ENCODE results near the gene ADD3. TPM values are rescaled to one million over a fixed set of nuclear protein-coding genes. Genes with fewer than 3 reads are reported as not detected.

The ADD3 gene
- total and polyA plus RNA-seq, 2 of the 13 experiments (the other 11 are each of a cell fraction or from before 2014, with no cell fraction given): 44.7 to 57.5 TPM

- Histone ChIP-seq H3K4me3 (replicated peaks in 1 of 3; ENCODE audit: insufficient read depth in 1 of 3, low read depth in 2 of 3, low read length in 3 of 3) (no peak overlapping the region), H3K4me2 (ENCODE audit: low read depth, low read length) (no peak overlapping the region), H2AFZ (ENCODE audit: low read length) (no peak overlapping the region), H3K9ac (ENCODE audit: insufficient read depth, low read depth, low read length) (no peak overlapping the region), H3K27me3 (ENCODE audit: control insufficient read depth in 1 of 2, insufficient read depth in 2 of 2, low read length in 2 of 2) (no peaks in the 10 kb centered on the region), H4K20me1 (ENCODE audit: insufficient read depth, low read length) (no peaks in the 10 kb centered on the region), H3K27ac (ENCODE audit: extremely low read length, insufficient read depth, low read length) (no peak overlapping the region), H3K9me3 (ENCODE audit: low read length) (no peaks in the 10 kb centered on the region), H3K4me1 (ENCODE audit: insufficient read depth, low read length) (no peaks in the 10 kb centered on the region), H3K36me3 (replicated peaks in 1 of 2; ENCODE audit: control insufficient read depth in 1 of 2, insufficient read depth in 2 of 2, low read length in 2 of 2) (no peaks in the 10 kb centered on the region), H3K79me2 (ENCODE audit: insufficient read depth, low read length) (peaks cover 12% of the 10 kb centered on the region)
- ATAC-seq (no peak), DNase-seq (ENCODE audit: low spot score) (no peak), FAIRE-seq (no peak)
- WGBS (ENCODE audit: low lambda C conversion rate): 94% methylated on average over 5 of the region's 5 CpGs
- intact Hi-C loops (cut with micrococcal nuclease; ENCODE audit: unreplicated experiment): no loop called here
- in situ Hi-C loops (cut with HindIII; ENCODE audit: extremely low pct_ligation_motif_present, low pct_unique_long_range_greater_than_20kb): no loop called here
- peak in 1 of 2 experiments; percentile 37; a peak in 2 of 4 replicates for TF ChIP-seq MAFK (conservative IDR thresholded peaks at IDR 0.05 in 1 of 2, IDR thresholded peaks at IDR 0.05 in 1 of 2; ENCODE audit: low read length in 2 of 2)
- TF ChIP-seq, protein P1, sequence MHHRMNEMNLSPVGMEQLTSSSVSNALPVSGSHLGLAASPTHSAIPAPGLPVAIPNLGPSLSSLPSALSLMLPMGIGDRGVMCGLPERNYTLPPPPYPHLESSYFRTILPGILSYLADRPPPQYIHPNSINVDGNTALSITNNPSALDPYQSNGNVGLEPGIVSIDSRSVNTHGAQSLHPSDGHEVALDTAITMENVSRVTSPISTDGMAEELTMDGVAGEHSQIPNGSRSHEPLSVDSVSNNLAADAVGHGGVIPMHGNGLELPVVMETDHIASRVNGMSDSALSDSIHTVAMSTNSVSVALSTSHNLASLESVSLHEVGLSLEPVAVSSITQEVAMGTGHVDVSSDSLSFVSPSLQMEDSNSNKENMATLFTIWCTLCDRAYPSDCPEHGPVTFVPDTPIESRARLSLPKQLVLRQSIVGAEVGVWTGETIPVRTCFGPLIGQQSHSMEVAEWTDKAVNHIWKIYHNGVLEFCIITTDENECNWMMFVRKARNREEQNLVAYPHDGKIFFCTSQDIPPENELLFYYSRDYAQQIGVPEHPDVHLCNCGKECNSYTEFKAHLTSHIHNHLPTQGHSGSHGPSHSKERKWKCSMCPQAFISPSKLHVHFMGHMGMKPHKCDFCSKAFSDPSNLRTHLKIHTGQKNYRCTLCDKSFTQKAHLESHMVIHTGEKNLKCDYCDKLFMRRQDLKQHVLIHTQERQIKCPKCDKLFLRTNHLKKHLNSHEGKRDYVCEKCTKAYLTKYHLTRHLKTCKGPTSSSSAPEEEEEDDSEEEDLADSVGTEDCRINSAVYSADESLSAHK (CRISPR knock-in tag; IDR thresholded peaks at IDR 0.05; ENCODE audit: borderline replicate concordance): no peak
- no peak for TF ChIP-seq ZFP90 (CRISPR knock-in tag; IDR thresholded peaks at IDR 0.05; ENCODE audit: borderline replicate concordance)
- CTCF ChIA-PET (ENCODE audit: low intra/inter-chr PET ratio, low total read pairs): no interaction called here
- no TSS peak for BruUV-seq (replicated peaks)
- POLR2A ChIA-PET: no interaction called here
Observed at GRCh38 chr10:110058212-110058611, 50.4 kb downstream of the ADD3 start.

DNA sequence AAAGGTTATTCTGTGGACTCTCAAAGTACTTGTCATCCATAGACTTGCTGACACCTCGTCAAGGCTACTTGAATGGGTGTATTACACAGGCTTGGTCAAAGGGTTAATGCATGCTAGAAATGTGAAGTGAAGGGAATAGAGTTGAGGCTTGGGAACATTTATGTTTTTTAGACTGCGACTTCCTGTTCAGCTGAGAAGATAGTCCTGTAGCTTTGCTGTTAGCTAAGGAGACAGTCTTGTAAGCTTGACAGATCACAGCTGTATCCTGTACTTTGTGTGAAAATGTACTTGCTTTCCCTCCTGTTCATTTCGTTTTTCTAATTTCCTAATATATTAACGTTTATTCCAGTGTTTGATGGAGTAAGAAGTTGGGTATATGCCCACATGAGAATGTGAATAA is 52.1 kb downstream of the ADD3 start:
- H3K36me3 ChIP-seq (replicated peaks in 1 of 2; ENCODE audit: control insufficient read depth in 1 of 2, insufficient read depth in 2 of 2, low read length in 2 of 2): no peaks in the 10 kb centered on the region; a peak in 1 of 5 replicates
- no peak overlapping the region for H3K4me3 ChIP-seq (replicated peaks in 1 of 3; ENCODE audit: insufficient read depth in 1 of 3, low read depth in 2 of 3, low read length in 3 of 3)
- no peaks in the 10 kb centered on the region for H4K20me1 ChIP-seq (ENCODE audit: insufficient read depth, low read length)
- H3K4me1 ChIP-seq (ENCODE audit: insufficient read depth, low read length): no peaks in the 10 kb centered on the region
- DNase-seq (ENCODE audit: low spot score) (no peak), ATAC-seq (no peak), FAIRE-seq (no peak)
- in situ Hi-C loops (cut with HindIII; ENCODE audit: extremely low pct_ligation_motif_present, low pct_unique_long_range_greater_than_20kb): no loop called here
- no peaks in the 10 kb centered on the region for H3K27me3 ChIP-seq (ENCODE audit: control insufficient read depth in 1 of 2, insufficient read depth in 2 of 2, low read length in 2 of 2)
- H3K79me2 ChIP-seq (ENCODE audit: insufficient read depth, low read length): peaks cover 12% of the 10 kb centered on the region
- H2AFZ ChIP-seq (ENCODE audit: low read length): no peak overlapping the region
- no peak overlapping the region for H3K27ac ChIP-seq (ENCODE audit: extremely low read length, insufficient read depth, low read length)
- BruUV-seq (replicated peaks): no TSS peak
- H3K4me2 ChIP-seq (ENCODE audit: low read depth, low read length): no peak overlapping the region
- WGBS (ENCODE audit: low lambda C conversion rate): 96% methylated on average over 4 of the region's 4 CpGs
- no peak for TF ChIP-seq ZNF33B (CRISPR knock-in tag; IDR thresholded peaks at IDR 0.05)
- no peak for TF ChIP-seq ZNF782 (CRISPR knock-in tag; IDR thresholded peaks at IDR 0.05; ENCODE audit: borderline replicate concordance)
- TF ChIP-seq EEA1 (CRISPR knock-in tag; IDR thresholded peaks at IDR 0.05; ENCODE audit: borderline replicate concordance): no peak
- no peak overlapping the region for H3K9ac ChIP-seq (ENCODE audit: insufficient read depth, low read depth, low read length)
- intact Hi-C loops (cut with micrococcal nuclease; ENCODE audit: unreplicated experiment): no loop called here
- POLR2A ChIA-PET: no interaction called here
- CTCF ChIA-PET (ENCODE audit: low intra/inter-chr PET ratio, low total read pairs): no interaction called here
- no peaks in the 10 kb centered on the region for H3K9me3 ChIP-seq (ENCODE audit: low read length)

All from HepG2 (cell line).